ENCODE results near the gene SRPX2.

SRPX2 gene

DNA sequence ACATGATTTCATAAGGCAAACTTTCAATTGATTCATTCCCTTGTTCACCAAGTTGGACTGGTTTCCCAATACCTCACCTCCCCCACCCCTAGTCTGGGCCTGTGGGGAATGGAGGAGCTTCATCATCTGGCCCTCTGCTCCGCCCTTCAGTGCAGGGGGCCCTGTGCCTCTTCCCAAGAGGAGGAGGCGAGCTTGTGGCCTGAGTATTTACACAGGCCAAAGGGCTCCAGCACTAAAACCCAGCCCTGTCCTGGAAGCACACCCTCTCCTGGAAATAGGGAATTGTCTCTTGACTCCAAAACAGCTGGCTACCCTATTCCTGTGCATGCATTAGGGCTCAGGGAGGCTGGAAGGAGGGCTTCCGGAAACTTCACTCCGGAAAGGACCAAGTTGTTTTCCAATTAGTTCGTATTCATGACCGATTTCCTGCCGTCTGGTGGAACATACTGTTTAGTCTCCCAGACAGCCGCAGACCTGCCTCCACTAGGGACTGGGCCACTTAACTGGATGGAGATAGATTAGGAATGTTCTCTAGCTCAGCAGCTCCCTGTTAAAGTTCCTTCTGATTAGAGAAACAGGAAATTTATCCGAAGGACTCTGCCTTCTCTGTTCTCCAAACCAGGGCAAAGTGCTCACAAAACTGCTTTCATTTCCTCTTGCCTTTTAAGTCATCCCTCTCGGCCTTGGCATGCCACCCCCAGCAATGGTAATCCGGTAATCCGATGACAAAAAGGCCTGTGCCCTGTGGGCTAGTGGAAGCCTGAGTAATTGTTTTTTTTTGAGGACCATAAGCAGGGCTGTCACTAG is 5.8 kb downstream of the SRPX2 start:
- no peak for DNase-seq (ENCODE audit: low read depth)

GRCh38 chrX:100650841-100651240 is 6.8 kb downstream of the SRPX2 start:
- DNase-seq (ENCODE audit: low read depth) = no peak

- no peak for DNase-seq (ENCODE audit: low read depth)
Measured at GRCh38 chrX:100652266-100652665, 8.3 kb downstream of the SRPX2 start.

- no peak for DNase-seq (ENCODE audit: low read depth)
Measured at GRCh38 chrX:100654261-100654660, 10.3 kb downstream of the SRPX2 start.

DNA sequence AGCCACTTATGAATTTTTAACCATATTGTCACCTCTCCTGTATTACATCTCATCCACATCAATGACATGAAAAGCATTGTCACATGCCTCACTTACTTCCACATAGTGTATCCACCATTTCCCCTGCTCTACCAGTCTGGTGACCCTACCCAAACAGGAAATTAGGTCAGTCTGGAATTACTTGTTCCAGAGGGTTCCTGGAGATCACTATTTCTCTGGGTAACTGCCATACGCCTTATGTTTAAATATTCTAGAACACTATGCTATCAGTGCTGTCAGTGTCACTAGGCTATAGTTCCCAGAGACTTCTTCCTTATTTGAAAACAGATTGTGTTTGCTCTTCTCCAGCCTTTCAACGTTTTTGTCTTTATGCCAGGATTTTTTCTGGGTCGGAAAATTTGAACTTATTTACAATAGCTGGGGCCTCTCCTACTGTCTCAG is 15.0 kb downstream of the SRPX2 start:
- no peak for DNase-seq (ENCODE audit: low read depth)

DNA sequence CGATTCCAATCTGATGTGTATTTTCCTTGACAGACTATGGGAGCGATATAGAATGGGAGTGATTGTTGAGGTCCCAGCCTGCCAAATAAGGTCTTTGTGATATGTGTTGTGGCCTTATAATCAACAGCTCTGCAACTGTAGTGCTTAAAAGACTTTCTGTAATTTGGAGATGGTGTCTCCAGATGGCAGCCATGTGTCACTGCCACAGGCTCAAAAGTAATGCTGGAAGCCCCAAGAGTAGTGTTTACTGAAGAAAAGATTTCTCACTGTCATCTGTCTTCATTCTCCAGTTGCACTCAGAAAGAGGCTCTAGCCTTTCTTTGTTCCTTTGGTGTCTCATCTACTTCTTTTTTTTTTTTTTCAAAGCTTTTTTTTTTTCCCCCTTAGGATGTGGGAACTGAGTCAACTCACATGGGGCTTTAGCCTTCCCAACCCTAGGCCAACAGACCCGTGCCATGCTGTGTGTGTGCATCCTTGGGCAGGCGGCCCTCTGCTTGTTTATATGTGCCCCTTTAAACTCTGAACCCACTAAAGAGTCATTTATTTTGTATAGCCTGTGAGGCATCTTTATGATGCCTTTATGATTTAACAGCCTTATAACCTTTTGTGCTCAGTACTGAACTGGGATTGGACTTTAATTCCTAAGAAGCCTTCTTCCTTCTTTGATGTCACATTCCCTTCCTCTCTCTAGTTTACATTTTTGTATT is 15.6 kb downstream of the SRPX2 start:
- no peak for DNase-seq (ENCODE audit: low read depth)

DNA sequence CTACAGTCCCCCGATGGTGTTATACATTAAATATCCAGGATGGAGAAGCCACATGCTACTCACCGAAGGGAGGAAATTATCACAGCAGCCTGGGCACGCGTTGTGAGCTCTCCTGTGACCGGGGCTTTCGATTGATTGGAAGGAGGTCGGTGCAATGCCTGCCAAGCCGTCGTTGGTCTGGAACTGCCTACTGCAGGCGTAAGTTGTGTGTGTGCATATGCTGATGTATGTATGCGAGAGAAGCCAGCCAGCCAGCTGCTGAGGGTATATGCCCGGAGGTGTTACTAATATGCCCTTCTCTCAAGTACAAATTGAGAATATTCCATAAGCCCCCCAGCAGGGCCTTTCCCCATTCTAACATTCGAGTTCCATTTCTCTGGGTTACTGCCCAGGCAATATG is 18.2 kb downstream of the SRPX2 start:
- no peak for DNase-seq (ENCODE audit: low read depth)

DNA sequence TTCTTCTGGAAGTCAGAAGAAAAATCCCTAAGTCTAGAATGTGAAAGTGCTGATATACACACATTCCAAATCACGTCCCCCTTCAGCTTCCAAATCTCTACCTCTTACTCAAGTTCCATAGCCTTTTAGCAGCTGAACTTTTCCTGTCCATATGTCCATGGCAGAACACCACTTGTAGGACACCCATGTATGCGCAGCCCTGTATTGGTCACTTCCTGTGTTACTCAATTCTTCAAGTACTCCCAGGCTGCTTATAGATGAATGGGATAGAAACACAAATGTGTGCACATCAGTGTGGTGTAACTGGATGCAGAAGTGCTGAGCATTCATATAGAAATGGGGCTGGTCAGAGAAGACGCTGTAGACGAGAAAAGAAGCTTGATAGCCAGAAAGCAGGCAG is 18.8 kb downstream of the SRPX2 start:
- no peak for DNase-seq (ENCODE audit: low read depth)

DNA sequence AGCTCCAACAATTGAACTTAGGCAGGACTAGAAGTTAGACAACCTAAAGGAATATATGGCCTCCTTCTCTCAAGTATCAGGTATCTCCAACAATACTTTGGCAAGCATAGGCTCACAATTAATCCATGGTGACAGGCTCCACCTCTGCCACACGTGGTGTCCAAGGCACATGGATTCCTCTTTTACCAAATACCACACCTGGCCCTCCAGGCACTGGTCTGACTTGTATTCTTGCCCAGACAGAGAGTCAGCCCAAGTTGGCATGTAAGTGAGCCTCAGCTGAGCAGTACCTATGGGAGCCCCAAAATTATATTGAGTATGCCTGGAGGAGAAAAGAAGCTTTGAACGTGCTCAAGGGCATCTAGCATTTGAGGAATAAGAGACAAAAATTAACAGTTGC is 19.6 kb downstream of the SRPX2 start:
- DNase-seq (ENCODE audit: low read depth) = no peak

- DNase-seq (ENCODE audit: low read depth) = no peak
Measured at GRCh38 chrX:100672966-100673365, 29.0 kb downstream of the SRPX2 start.

GRCh38 chrX:100673397-100673953 is 29.5 kb downstream of the SRPX2 start:
- DNase-seq (ENCODE audit: low read depth) = no peak

DNA sequence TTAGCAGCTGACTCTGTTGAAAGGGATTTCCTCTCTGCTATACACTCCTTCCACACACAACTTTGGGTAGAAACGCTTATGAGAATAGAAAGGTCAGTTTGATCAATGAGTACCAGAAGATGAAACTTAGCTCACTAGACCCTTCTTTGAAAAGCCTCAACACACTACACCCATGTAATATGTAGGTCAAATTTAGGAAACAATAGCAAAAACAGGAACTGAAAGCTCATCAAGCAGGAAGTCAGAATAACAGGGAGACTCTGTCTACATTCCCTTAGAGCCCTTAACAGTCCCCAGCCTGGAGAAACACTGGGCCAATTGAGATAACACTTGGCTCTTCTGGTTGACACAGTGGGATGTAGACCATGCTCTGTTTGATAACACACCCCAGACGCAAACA is 30.7 kb downstream of the SRPX2 start:
- no peak for DNase-seq (ENCODE audit: low read depth)

DNA sequence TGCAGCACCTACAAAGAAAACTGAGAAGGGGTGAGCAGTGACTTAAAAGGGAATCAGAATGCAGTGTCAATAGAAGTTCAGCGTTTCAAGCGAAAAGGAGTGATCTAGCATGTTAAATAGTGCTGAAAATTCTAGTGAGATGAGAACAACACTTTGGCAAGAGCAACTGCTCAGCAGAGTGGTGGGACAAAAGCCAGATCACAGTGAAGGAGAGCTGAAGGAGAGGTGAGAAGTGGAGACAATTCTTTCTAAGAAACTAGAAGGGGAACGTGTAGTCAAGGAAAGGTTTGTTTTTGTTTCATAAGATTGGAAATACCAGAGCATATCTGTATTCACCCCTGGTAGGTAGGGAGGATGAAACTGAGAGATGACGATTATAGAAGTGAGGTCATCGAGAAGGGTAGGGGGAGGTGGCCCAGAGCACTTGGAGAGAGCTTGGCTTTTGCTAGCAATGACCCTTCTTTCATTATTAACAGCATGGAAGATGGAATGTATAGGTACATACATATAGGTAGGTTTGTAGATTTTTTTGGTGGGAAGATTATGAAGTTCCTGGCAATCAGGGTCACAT is 33.7 kb downstream of the SRPX2 start:
- no peak for DNase-seq (ENCODE audit: low read depth)

GRCh38 chrX:100680756-100681155 is 36.8 kb downstream of the SRPX2 start:
- no peak for DNase-seq (ENCODE audit: low read depth)

DNA sequence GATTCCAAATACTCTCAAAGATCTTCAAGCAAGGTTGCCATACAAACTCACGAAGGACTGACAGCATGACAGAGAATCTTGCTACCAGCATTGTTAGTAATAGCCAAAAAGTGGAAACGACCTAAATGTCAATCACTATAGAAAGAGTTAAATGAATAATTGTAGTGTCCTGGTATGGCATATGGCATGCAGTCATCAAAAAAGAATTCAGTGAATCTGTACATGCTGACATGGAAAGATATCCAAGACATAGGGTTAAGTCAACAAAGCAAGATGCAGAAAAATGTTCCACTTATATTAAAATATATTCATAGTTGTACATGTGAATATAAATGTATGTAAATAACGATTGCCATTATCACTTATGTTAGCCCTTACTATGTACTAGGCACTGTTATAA is 37.6 kb downstream of the SRPX2 start:
- DNase-seq (ENCODE audit: low read depth) = no peak

- DNase-seq (ENCODE audit: low read depth) = no peak
Measured at GRCh38 chrX:100682939-100683338, 38.9 kb downstream of the SRPX2 start.

- DNase-seq (ENCODE audit: low read depth) = peak; percentile 14
Measured at GRCh38 chrX:100685284-100685996, 41.4 kb downstream of the SRPX2 start.

DNA sequence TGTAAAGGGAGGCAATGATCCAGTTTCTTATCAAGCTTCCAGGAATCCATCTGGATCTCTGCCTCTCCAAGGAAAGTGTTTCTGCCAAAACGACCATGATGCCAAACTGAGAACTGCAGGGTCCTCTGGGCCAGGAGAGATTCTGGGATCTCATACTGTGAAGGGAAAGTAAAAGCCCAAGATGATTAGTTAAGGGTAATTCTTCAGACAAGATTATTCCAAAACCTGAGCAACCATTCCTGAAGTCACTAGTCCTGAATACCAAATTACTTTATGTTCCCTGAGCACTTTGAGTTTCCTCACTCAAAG is 42.0 kb downstream of the SRPX2 start:
- DNase-seq (ENCODE audit: low read depth) = no peak

DNA sequence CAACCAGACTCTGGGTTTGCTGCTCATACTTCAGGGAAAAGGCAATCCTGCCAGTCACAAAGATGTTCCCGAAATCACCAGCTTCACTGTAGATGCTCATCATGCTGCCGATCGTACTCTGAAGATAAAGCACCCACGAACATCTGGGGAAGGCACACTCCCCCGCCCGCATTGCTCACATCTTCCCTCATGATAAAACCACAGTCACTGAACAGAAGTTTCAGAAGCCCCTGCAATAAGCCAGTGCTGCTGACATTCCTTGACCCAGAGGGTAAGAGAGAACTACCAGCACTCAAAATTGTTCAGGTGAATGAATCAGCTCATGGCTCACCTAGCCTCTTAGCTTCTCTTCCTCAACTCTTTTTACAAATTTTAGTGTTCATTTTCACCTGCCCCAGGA is 43.1 kb downstream of the SRPX2 start:
- no peak for DNase-seq (ENCODE audit: low read depth)

DNA sequence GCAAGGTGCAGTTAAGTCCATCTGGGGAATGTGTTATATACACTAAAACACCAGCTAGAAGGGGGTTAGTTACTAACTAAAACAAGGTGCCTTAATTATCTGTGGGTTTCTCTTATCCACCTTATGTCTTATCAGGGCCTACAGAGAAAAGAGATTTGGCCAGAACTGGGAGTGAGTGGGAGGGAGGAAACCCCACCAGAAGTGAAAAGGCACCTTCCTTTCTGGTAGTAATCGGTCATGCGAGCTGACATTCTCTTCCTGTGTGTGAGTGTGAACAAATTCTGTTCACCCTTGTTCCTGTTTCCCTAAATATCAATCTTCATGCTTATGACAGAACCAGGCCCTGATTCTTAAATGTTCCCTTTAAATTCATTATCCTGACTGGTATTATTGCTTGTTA is 43.5 kb downstream of the SRPX2 start:
- no peak for DNase-seq (ENCODE audit: low read depth)

DNA sequence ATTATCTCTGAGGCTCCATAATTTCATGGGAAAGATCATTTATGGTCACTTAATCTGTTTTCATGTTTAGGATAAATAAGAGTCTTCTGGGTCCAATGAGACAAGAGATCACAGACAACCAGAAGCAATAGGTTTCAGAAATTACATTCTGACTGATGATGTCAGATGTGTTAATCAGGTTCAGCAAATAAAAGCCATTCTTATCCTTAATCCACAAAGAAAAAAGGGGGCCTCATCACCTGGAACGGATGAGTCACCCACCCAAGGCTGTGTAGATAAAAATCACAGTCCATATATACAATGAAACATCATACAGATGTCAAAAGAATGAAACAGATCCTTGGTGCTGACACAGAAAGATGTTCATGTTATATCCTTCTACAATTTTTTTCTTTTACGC is 51.3 kb downstream of the SRPX2 start:
- no peak for DNase-seq (ENCODE audit: low read depth)

DNA sequence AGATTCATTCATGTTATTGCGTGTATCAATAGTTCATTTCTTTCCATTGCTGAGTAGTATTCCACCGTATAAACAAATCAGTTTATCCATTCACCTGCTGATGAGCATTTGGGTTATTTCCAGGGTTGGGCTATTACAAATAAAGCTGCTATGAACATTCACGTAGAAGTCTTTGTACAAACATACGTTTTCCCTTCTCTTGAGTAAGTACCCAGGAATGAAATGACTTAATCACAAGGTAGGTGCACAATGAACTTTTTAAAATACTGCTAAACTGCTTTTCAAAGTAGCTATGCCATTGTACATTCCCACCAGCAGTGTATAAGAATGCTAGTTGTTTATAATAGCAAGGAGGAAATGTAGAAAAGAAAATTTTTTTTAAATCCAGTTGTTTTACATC is 52.0 kb downstream of the SRPX2 start:
- DNase-seq (ENCODE audit: low read depth) = no peak
